Neural cell (in vitro differentiated cells): ENCODE measurements around the gene ANKRD13A. TPM values are rescaled to one million over a fixed set of nuclear protein-coding genes. Genes with fewer than 3 reads are reported as not detected.

Experiments used
- H2AFZ ChIP-seq: fragments of 200-600, 300-800 bp; sonication (generic), shearing (Covaris generic); 2 replicates; pipeline ENCODE4 v1.6.0; 2014; ENCODE audit warnings: low read depth, mild to moderate bottlenecking, antibody characterized with exemption, low read length, moderate library complexity
- H3F3A ChIP-seq: fragments of 200-600 bp; shearing (Covaris generic); 2 replicates; pipeline ENCODE4 v1.6.1; 2016; ENCODE audit warnings: mild to moderate bottlenecking, moderate library complexity, mixed read lengths, antibody characterized with exemption, low read length; ENCODE audit not compliant: insufficient read depth, poor library complexity, severe bottlenecking
- H3K27ac ChIP-seq: fragments of 200-600, 300-800 bp; sonication (generic), shearing (Covaris generic); 2 replicates; pipeline ENCODE4 v1.5.1; 2014; ENCODE audit warnings: mild to moderate bottlenecking, low read length, moderate library complexity
- H3K27me3 ChIP-seq: fragments of 300-800, 200-600 bp; sonication (generic), shearing (Covaris generic); 2 replicates; pipeline ENCODE4 v1.6.0; 2014; ENCODE audit warnings: mild to moderate bottlenecking, low read depth, low read length, moderate library complexity; ENCODE audit not compliant: insufficient read depth
- H3K36me3 ChIP-seq: fragments of 300-800, 200-600 bp; sonication (generic), shearing (Covaris generic); 2 replicates; pipeline ENCODE4 v1.5.1; 2014; ENCODE audit warnings: mild to moderate bottlenecking, antibody characterized with exemption, low read length, moderate library complexity; ENCODE audit not compliant: insufficient read depth
- H3K4me2 ChIP-seq: fragments of 300-800, 200-600 bp; sonication (generic), shearing (Covaris generic); 2 replicates; pipeline ENCODE4 v1.6.0; 2014; ENCODE audit warnings: mild to moderate bottlenecking, low read length
- H3K4me3 ChIP-seq: fragments of 300-800, 200-600 bp; sonication (generic), shearing (Covaris generic); 2 replicates; pipeline ENCODE4 v1.5.1; 2014; ENCODE audit warnings: mild to moderate bottlenecking, low read length, moderate library complexity
- H3K79me2 ChIP-seq: fragments of 200-600 bp; shearing (Covaris generic); replicated peaks from 2 replicates; pipeline ENCODE4 v1.6.0; 2014; ENCODE audit warnings: mild to moderate bottlenecking, low read length, moderate library complexity; ENCODE audit not compliant: insufficient read depth
- H3K9ac ChIP-seq: fragments of 300-800, 200-600 bp; sonication (generic), shearing (Covaris generic); 2 replicates; pipeline ENCODE4 v1.6.1; 2016; ENCODE audit warnings: mild to moderate bottlenecking, low read length, mixed read lengths
- H3K9me2 ChIP-seq: fragments of 200-600 bp; shearing (Covaris generic); 2 replicates; pipeline ENCODE4 v1.6.1; 2016; ENCODE audit warnings: mild to moderate bottlenecking, low read length, mixed read lengths; ENCODE audit not compliant: insufficient read depth
- H3K9me3 ChIP-seq: fragments of 200-600, 300-800 bp; sonication (generic), shearing (Covaris generic); 2 replicates; pipeline ENCODE4 v1.6.1; 2016; ENCODE audit warnings: mild to moderate bottlenecking, mixed run types, low read length, moderate library complexity, mixed read lengths
- H4K20me1 ChIP-seq: fragments of 200-600 bp; shearing (Covaris generic); 2 replicates; pipeline ENCODE4 v1.6.1; 2016; ENCODE audit warnings: mild to moderate bottlenecking, mixed run types; ENCODE audit not compliant: insufficient read depth
- EP300 ChIP-seq: fragments of 450-650 bp; conservative IDR thresholded peaks from 2 replicates; pipeline ENCODE4 v1.6.1; 2014; ENCODE audit warnings: antibody characterized with exemption, mild to moderate bottlenecking, moderate library complexity; ENCODE audit not compliant: poor library complexity, severe bottlenecking
- EZH2 ChIP-seq: fragments of 200-600, 300-800 bp; shearing (Covaris generic), sonication (generic); IDR thresholded peaks from 2 replicates; pipeline ENCODE4 v1.6.1; 2014; ENCODE audit warnings: antibody characterized with exemption, low read length, borderline replicate concordance, mild to moderate bottlenecking; ENCODE audit not compliant: insufficient read depth, poor library complexity, severe bottlenecking
- MXI1 ChIP-seq: fragments of 450-650 bp; conservative IDR thresholded peaks from 2 replicates; pipeline ENCODE4 v1.6.1; 2014; ENCODE audit warnings: antibody characterized with exemption, mild to moderate bottlenecking; ENCODE audit not compliant: poor library complexity, severe bottlenecking
- POLR2AphosphoS5 ChIP-seq: IDR thresholded peaks from 2 replicates; pipeline ENCODE4 v1.6.1; 2012
- RAD21 ChIP-seq: fragments of 450-650 bp; conservative IDR thresholded peaks from 2 replicates; pipeline ENCODE4 v1.6.1; 2014; ENCODE audit warnings: antibody characterized with exemption, mild to moderate bottlenecking, moderate library complexity
- SMC3 ChIP-seq: fragments of 450-650 bp; conservative IDR thresholded peaks from 2 replicates; pipeline ENCODE4 v1.6.1; 2014; ENCODE audit warnings: antibody characterized with exemption, mild to moderate bottlenecking, moderate library complexity; ENCODE audit not compliant: poor library complexity
- TAF1 ChIP-seq: IDR thresholded peaks from 2 replicates; pipeline ENCODE4 v1.6.1; 2012; ENCODE audit warnings: low read depth
- polyA plus RNA-seq: library from polyadenylated mRNA; depleted of rRNA; stranded (reverse); fragments of >200 nt; gene quantifications from 2 replicates; pipeline ENCODE4 v1.2.3, GENCODE V29; 2014
- TF ChIP-seq, protein P1 (sequence below): fragments of 450-650 bp; IDR thresholded peaks from 2 replicates; pipeline ENCODE4 v1.5.1; 2014; ENCODE audit warnings: antibody characterized with exemption, mild to moderate bottlenecking, moderate library complexity; ENCODE audit not compliant: poor library complexity, severe bottlenecking
- TF ChIP-seq, protein P2 (sequence below): IDR thresholded peaks from 2 replicates; pipeline ENCODE4 v1.6.1; 2012; ENCODE audit warnings: borderline replicate concordance

ANKRD13A gene
- polyA plus RNA-seq, 1 donor from 2014 or later: 89.2 TPM

DNA sequence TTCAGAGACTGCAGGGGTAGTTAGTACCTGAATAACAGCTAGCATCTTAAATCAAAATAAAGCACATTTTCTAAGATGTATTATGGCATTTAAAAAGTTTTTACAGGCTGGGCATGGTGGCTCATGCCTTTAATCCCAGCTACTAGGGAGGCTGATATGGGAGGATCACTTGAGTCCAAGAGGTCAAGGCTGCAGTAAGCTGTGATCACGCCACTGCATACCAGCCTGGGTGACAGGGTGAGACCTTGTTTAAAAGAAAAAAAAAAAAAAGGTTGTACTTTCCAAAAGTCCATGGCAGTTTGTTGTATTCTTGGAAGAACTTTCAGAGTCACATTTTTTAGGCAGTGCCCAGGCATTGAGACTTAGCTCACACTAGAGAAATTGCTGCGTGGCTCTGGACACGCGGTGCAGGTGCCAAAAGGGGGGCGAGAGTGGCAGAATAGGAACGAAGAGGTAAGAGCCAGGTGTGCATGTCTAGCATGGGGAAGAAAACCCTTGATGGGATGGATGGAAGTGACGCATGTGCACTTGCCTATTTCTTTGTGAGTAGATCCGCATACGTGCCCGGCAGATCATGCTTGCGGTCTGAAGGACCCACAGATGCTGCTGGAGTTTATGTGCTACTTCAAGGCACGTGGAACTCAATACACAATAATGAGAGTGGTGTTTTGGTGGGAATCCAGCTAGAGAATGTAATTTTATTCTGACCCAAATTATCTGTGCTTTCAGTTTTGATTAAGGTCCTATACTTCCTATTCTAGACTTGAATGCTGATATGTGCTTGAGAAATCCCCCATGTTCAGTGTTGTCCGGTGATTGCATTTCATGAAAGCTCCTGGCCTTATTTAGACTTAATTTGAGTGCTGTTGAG, 11.9 kb downstream of the ANKRD13A start:
- no peak overlapping the region for H2AFZ ChIP-seq
- H3K79me2 ChIP-seq: no peaks in the 10 kb centered on the region
- no peaks in the 10 kb centered on the region for H3K9me2 ChIP-seq
- no peaks in the 10 kb centered on the region for H3K9me3 ChIP-seq
- H3F3A ChIP-seq: no peaks in the 10 kb centered on the region
- no peak overlapping the region for H3K4me2 ChIP-seq
- TF ChIP-seq, protein P1, sequence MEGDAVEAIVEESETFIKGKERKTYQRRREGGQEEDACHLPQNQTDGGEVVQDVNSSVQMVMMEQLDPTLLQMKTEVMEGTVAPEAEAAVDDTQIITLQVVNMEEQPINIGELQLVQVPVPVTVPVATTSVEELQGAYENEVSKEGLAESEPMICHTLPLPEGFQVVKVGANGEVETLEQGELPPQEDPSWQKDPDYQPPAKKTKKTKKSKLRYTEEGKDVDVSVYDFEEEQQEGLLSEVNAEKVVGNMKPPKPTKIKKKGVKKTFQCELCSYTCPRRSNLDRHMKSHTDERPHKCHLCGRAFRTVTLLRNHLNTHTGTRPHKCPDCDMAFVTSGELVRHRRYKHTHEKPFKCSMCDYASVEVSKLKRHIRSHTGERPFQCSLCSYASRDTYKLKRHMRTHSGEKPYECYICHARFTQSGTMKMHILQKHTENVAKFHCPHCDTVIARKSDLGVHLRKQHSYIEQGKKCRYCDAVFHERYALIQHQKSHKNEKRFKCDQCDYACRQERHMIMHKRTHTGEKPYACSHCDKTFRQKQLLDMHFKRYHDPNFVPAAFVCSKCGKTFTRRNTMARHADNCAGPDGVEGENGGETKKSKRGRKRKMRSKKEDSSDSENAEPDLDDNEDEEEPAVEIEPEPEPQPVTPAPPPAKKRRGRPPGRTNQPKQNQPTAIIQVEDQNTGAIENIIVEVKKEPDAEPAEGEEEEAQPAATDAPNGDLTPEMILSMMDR: no peak
- no peak for TF ChIP-seq RAD21
- TF ChIP-seq EP300: no peak
- no peak for TF ChIP-seq POLR2AphosphoS5
- TF ChIP-seq SMC3: no peak
- no peak for TF ChIP-seq EZH2
- TF ChIP-seq, protein P2, sequence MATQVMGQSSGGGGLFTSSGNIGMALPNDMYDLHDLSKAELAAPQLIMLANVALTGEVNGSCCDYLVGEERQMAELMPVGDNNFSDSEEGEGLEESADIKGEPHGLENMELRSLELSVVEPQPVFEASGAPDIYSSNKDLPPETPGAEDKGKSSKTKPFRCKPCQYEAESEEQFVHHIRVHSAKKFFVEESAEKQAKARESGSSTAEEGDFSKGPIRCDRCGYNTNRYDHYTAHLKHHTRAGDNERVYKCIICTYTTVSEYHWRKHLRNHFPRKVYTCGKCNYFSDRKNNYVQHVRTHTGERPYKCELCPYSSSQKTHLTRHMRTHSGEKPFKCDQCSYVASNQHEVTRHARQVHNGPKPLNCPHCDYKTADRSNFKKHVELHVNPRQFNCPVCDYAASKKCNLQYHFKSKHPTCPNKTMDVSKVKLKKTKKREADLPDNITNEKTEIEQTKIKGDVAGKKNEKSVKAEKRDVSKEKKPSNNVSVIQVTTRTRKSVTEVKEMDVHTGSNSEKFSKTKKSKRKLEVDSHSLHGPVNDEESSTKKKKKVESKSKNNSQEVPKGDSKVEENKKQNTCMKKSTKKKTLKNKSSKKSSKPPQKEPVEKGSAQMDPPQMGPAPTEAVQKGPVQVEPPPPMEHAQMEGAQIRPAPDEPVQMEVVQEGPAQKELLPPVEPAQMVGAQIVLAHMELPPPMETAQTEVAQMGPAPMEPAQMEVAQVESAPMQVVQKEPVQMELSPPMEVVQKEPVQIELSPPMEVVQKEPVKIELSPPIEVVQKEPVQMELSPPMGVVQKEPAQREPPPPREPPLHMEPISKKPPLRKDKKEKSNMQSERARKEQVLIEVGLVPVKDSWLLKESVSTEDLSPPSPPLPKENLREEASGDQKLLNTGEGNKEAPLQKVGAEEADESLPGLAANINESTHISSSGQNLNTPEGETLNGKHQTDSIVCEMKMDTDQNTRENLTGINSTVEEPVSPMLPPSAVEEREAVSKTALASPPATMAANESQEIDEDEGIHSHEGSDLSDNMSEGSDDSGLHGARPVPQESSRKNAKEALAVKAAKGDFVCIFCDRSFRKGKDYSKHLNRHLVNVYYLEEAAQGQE: no peak
- no peak for TF ChIP-seq TAF1
- TF ChIP-seq MXI1: no peak
- H3K27me3 ChIP-seq: no peaks in the 10 kb centered on the region
- H3K36me3 ChIP-seq: peaks cover under 1% of the 10 kb centered on the region
- no peak overlapping the region for H3K9ac ChIP-seq
- H4K20me1 ChIP-seq: no peaks in the 10 kb centered on the region
- H3K27ac ChIP-seq: no peak overlapping the region
- no peak overlapping the region for H3K4me3 ChIP-seq

DNA sequence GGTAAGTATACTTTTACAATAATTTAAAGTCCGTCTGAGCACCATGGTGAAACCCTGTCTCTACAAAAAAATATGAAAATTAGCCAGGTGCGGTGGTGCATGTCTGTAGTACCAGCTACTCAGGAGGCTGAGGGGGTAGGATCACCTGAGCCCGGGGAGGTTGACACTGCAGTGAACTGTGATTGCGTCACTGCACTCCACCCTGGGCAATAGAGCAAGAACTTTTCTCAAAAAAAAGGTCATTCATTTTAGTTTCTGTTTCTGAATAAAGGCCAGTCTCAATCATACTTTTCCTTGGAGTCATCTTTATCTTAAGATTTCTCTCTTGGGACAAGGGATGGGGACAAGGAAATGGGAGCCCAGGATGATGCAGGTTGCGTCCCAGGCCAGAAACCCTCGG, 12.9 kb downstream of the ANKRD13A start:
- Histone ChIP-seq H3K27me3 (no peaks in the 10 kb centered on the region), H4K20me1 (no peaks in the 10 kb centered on the region), H3K4me3 (no peak overlapping the region), H3K79me2 (no peaks in the 10 kb centered on the region), H3K9me2 (no peaks in the 10 kb centered on the region), H3F3A (no peaks in the 10 kb centered on the region), H3K9me3 (no peaks in the 10 kb centered on the region), H2AFZ (no peak overlapping the region), H3K9ac (no peak overlapping the region), H3K36me3 (peaks cover 4% of the 10 kb centered on the region), H3K27ac (no peak overlapping the region), H3K4me2 (no peak overlapping the region)
- TF ChIP-seq SMC3 (no peak), EP300 (no peak), POLR2AphosphoS5 (no peak), MXI1 (no peak), TAF1 (no peak), RAD21 (no peak), EZH2 (no peak)
- TF ChIP-seq, protein P2: no peak
- TF ChIP-seq, protein P1: no peak
